Measurements from ENCODE around the gene APBB2. TPM values are rescaled to one million over a fixed set of nuclear protein-coding genes. Genes with fewer than 3 reads are reported as not detected.

APBB2 gene
- total RNA-seq, 1 donor from 2014 or later, result 23.5 TPM

- Histone ChIP-seq H3K27ac (replicated peaks) (peak overlapping the region; percentile 66), H3K4me1 (peaks cover 50% of the 10 kb centered on the region), H3K27me3 (ENCODE audit: low read depth) (no peaks in the 10 kb centered on the region), H3K9me3 (replicated peaks) (no peaks in the 10 kb centered on the region), H3K4me3 (no peak overlapping the region), H3K36me3 (no peaks in the 10 kb centered on the region)
- intact Hi-C loops (cut with micrococcal nuclease), result no loop called here
- DNase-seq, result no peak
- TF ChIP-seq CTCF (IDR thresholded peaks at IDR 0.05; ENCODE audit: borderline replicate concordance), result no peak
Measured at GRCh38 chr4:41104155-41104554, 110.2 kb downstream of the APBB2 start.

GRCh38 chr4:41103657-41104056 is 110.7 kb downstream of the APBB2 start:
- Histone ChIP-seq H3K4me1 (peaks cover 55% of the 10 kb centered on the region), H3K36me3 (no peaks in the 10 kb centered on the region), H3K27me3 (ENCODE audit: low read depth) (no peaks in the 10 kb centered on the region), H3K4me3 (no peak overlapping the region), H3K27ac (replicated peaks) (peak overlapping the region; percentile 66), H3K9me3 (replicated peaks) (no peaks in the 10 kb centered on the region)
- DNase-seq, result no peak
- TF ChIP-seq CTCF (IDR thresholded peaks at IDR 0.05; ENCODE audit: borderline replicate concordance), result no peak
- intact Hi-C loops (cut with micrococcal nuclease), result no loop called here

GRCh38 chr4:41102414-41103092 is 111.8 kb downstream of the APBB2 start:
- DNase-seq, result no peak
- peaks cover 66% of the 10 kb centered on the region for H3K4me1 ChIP-seq
- intact Hi-C loops (cut with micrococcal nuclease), result no loop called here

GRCh38 chr4:41098093-41099048 is 116.0 kb downstream of the APBB2 start:
- Histone ChIP-seq H3K4me3 (no peak overlapping the region), H3K4me1 (peaks cover 52% of the 10 kb centered on the region), H3K27me3 (ENCODE audit: low read depth) (no peaks in the 10 kb centered on the region), H3K27ac (replicated peaks) (peak overlapping the region; percentile 35), H3K9me3 (replicated peaks) (no peaks in the 10 kb centered on the region), H3K36me3 (no peaks in the 10 kb centered on the region)
- TF ChIP-seq CTCF (IDR thresholded peaks at IDR 0.05; ENCODE audit: borderline replicate concordance), result no peak
- no peak for DNase-seq
- intact Hi-C loops (cut with micrococcal nuclease), result no loop called here

More at GRCh38 chr4:41102414-41103092, 111.8 kb downstream of the APBB2 start:
- no peaks in the 10 kb centered on the region for H3K36me3 ChIP-seq
- TF ChIP-seq CTCF (IDR thresholded peaks at IDR 0.05; ENCODE audit: borderline replicate concordance), result no peak
- no peaks in the 10 kb centered on the region for H3K9me3 ChIP-seq (replicated peaks)
- no peak overlapping the region for H3K27ac ChIP-seq (replicated peaks)
- no peaks in the 10 kb centered on the region for H3K27me3 ChIP-seq (ENCODE audit: low read depth)
- no peak overlapping the region for H3K4me3 ChIP-seq

GRCh38 chr4:41095973-41096372 is 118.4 kb downstream of the APBB2 start:
- intact Hi-C loops (cut with micrococcal nuclease), result no loop called here

More at GRCh38 chr4:41095973-41096372, 118.4 kb downstream of the APBB2 start:
- no peaks in the 10 kb centered on the region for H3K36me3 ChIP-seq
- no peak for DNase-seq
- no peak for TF ChIP-seq CTCF (IDR thresholded peaks at IDR 0.05; ENCODE audit: borderline replicate concordance)
- H3K4me3 ChIP-seq, result no peak overlapping the region
- no peaks in the 10 kb centered on the region for H3K9me3 ChIP-seq (replicated peaks)
- H3K27ac ChIP-seq (replicated peaks), result no peak overlapping the region
- H3K27me3 ChIP-seq (ENCODE audit: low read depth), result no peaks in the 10 kb centered on the region
- peaks cover 45% of the 10 kb centered on the region for H3K4me1 ChIP-seq

Data from left ventricle myocardium inferior (tissue), 1 donor.